ENCODE data around the gene PABPN1L. TPM values are rescaled to one million over a fixed set of nuclear protein-coding genes. Genes with fewer than 3 reads are reported as not detected.

PABPN1L gene
- total and polyA plus RNA-seq, 3 donors from 2014 or later = 0.34 to 0.93 TPM; not detected in 1

DNA sequence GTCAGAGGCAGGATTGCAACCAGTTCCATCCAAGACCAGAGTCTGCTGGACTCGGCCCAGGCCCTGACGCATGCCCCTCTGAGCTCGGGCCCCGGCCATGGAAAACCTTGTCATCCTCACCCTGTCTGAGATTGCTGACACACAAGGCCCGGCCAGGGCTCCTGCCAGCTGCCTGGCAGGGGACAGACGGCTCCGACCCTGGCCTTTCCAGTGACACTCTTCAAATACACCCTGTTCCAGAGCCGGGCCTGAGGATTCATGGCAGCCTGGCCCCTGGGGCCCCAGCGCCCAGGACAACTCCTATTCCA is 3.2 kb upstream of the PABPN1L start:
- H3K4me3 ChIP-seq = no peak overlapping the region
- no peaks in the 10 kb centered on the region for H3K36me3 ChIP-seq (ENCODE audit: low read depth, missing control alignments)
- WGBS, 2 donors = 85 to 92% methylated on average over 9 of the region's 9 CpGs
- H3K27ac ChIP-seq = no peak overlapping the region
- intact Hi-C loops (cut with DNase I; ENCODE audit: low total_unique reads) = no loop called here
- DNase-seq = no peak
- H3K4me1 ChIP-seq = peaks cover 4% of the 10 kb centered on the region
- H3K27me3 ChIP-seq = no peaks in the 10 kb centered on the region
- no peak for TF ChIP-seq POLR2A (IDR thresholded peaks at IDR 0.05)
- TF ChIP-seq, protein P1, sequence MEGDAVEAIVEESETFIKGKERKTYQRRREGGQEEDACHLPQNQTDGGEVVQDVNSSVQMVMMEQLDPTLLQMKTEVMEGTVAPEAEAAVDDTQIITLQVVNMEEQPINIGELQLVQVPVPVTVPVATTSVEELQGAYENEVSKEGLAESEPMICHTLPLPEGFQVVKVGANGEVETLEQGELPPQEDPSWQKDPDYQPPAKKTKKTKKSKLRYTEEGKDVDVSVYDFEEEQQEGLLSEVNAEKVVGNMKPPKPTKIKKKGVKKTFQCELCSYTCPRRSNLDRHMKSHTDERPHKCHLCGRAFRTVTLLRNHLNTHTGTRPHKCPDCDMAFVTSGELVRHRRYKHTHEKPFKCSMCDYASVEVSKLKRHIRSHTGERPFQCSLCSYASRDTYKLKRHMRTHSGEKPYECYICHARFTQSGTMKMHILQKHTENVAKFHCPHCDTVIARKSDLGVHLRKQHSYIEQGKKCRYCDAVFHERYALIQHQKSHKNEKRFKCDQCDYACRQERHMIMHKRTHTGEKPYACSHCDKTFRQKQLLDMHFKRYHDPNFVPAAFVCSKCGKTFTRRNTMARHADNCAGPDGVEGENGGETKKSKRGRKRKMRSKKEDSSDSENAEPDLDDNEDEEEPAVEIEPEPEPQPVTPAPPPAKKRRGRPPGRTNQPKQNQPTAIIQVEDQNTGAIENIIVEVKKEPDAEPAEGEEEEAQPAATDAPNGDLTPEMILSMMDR (IDR thresholded peaks at IDR 0.05) = no peak
- no peaks in the 10 kb centered on the region for H3K9me3 ChIP-seq

DNA sequence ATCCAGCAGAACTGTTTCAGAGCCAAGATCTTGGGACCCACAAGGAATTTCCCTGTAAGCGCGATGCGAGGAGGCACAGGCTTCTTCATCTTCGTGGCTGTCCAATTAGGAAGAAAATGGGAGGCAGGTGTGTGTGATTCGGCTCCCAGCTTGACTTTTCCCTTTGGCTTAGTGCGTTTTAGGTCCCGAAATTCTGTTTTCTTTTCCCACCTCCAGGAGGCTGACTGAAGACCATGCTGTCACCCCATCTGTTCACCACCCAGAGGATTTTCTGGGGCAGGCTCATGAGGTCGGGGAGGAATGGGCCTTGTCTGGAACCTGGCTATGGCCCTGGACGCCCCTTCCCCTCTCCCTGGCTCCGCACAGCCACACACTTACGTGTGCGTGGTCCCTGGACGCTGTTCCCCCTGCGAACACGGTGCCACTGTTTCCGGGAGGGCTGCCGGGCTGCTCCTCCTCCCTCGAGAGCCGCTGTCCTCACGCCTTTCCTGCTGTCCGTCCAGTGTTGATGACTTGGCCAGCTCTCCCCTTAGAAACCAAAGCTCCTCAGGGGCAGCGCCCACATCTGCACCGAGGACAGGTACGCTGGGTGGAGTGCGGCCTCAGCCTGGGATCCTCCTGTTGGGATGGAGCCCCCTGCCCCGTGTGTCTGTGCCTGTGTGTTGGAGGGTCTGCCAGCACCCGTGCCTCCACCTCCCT is 2.7 kb upstream of the PABPN1L start:
- Histone ChIP-seq H3K36me3 (ENCODE audit: low read depth, missing control alignments) (no peaks in the 10 kb centered on the region), H3K27me3 (no peaks in the 10 kb centered on the region), H3K27ac (no peak overlapping the region), H3K9me3 (no peaks in the 10 kb centered on the region), H3K4me3 (no peak overlapping the region), H3K4me1 (peaks cover 4% of the 10 kb centered on the region)
- intact Hi-C loops (cut with DNase I; ENCODE audit: low total_unique reads) = no loop called here
- WGBS, 2 donors = 90 to 91% methylated on average over 19 to 27 of the region's 27 CpGs
- no peak for TF ChIP-seq POLR2A (IDR thresholded peaks at IDR 0.05)
- TF ChIP-seq, protein P1 (IDR thresholded peaks at IDR 0.05) = no peak
- DNase-seq = no peak

DNA sequence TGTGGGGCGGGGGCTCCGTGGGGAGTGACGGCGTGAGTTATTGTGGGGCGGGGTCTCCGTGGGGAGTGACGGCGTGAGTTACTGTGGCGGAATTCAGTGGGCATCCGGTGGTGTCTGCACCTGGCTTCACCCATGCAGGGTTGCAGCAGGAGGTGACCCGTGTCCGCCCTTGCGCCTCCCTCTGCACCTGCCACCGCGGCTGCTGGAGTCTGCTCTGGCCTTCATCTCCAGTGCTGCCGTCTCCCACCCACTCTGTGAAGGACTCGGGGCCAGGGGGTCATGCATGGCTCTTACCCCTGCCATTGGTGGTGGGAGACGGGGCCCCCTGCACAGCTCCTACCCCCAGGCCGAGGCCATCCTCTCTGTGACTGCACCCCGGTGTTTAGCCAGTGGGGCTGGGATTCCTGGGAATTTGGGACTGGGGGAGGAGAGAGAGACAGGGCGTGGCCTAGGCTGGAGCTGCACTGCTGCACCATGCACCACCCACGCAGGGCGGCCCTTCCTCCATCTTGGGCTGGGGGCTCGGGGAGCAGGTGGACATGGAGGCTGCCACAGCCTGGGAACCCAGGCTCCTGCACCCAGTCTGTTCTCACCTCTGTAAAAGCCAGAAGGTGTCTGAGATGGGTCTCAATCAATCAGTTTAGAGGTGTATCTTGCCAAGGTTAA is 1.3 kb upstream of the PABPN1L start:
- Histone ChIP-seq H3K36me3 (ENCODE audit: low read depth, missing control alignments) (no peaks in the 10 kb centered on the region), H3K9me3 (no peaks in the 10 kb centered on the region), H3K27me3 (no peaks in the 10 kb centered on the region), H3K4me1 (peaks cover 4% of the 10 kb centered on the region), H3K27ac (no peak overlapping the region), H3K4me3 (no peak overlapping the region)
- TF ChIP-seq POLR2A (IDR thresholded peaks at IDR 0.05) = no peak
- TF ChIP-seq, protein P1 (IDR thresholded peaks at IDR 0.05) = no peak
- DNase-seq = no peak
- WGBS, 2 donors = 78 to 100% methylated on average over 4 to 24 of the region's 24 CpGs
- intact Hi-C loops (cut with DNase I; ENCODE audit: low total_unique reads) = no loop called here

DNA sequence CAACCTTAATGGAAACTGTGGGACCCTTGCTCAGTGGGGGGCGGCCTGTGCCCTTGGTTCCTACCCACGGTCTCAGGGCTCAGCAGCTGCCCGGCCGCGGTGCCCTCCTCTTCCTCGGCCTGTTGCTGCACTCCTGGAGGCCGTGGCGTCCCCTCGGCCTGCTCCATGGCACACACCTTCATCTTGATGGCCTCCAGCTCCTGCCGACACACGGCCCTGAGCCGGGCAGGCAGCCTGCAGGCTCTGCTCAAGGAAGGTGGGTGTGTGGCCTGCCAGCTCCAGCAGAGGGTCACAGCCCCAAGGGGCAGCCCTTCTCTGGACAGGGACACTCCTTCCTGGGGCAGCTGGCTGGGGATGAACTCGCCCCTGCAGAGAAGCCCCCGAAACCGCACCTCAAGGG is 718 bp downstream of the PABPN1L start:
- TF ChIP-seq POLR2A (IDR thresholded peaks at IDR 0.05) = no peak
- TF ChIP-seq, protein P1 (IDR thresholded peaks at IDR 0.05) = no peak
- no peaks in the 10 kb centered on the region for H3K27me3 ChIP-seq
- 60 to 72% methylated on average over 1 to 9 of the region's 15 CpGs for WGBS, 2 donors
- H3K4me1 ChIP-seq = no peaks in the 10 kb centered on the region
- no peaks in the 10 kb centered on the region for H3K9me3 ChIP-seq
- no peak overlapping the region for H3K27ac ChIP-seq
- no peak for DNase-seq
- no peak overlapping the region for H3K4me3 ChIP-seq
- no peaks in the 10 kb centered on the region for H3K36me3 ChIP-seq (ENCODE audit: low read depth, missing control alignments)
- intact Hi-C loops (cut with DNase I; ENCODE audit: low total_unique reads) = no loop called here

- Histone ChIP-seq H3K4me1 (no peaks in the 10 kb centered on the region), H3K27ac (no peak overlapping the region), H3K27me3 (no peaks in the 10 kb centered on the region), H3K9me3 (no peaks in the 10 kb centered on the region), H3K36me3 (ENCODE audit: low read depth, missing control alignments) (no peaks in the 10 kb centered on the region), H3K4me3 (no peak overlapping the region)
- WGBS, 2 donors = 77 to 84% methylated on average over 12 to 14 of the region's 14 CpGs
- TF ChIP-seq POLR2A (IDR thresholded peaks at IDR 0.05) = no peak
- TF ChIP-seq, protein P1 (IDR thresholded peaks at IDR 0.05) = no peak
- intact Hi-C loops (cut with DNase I; ENCODE audit: low total_unique reads) = no loop called here
- DNase-seq = no peak
Observed at GRCh38 chr16:88865310-88865709, 1.1 kb downstream of the PABPN1L start.

All from testis (tissue), 3 donors.